Activated CD8-positive, alpha-beta memory T cell treated with anti-CD3 and anti-CD28 coated beads, Interleukin-2, amount 50 U/mL, for 24 hours (primary cell): Measurements from ENCODE around the gene SLC12A8.
A peak's percentile ranks its signal among the peaks of the same experiment; 100 is the strongest.

Source experiments
- DNase-seq: peaks from one replicate; pipeline ENCODE4 v3.0.0-alpha.2; 2020; ENCODE audit errors: extremely low read depth

Gene SLC12A8

GRCh38 chr3:125054449-125055329 is 157.9 kb downstream of the SLC12A8 start:
- no peak for DNase-seq

GRCh38 chr3:125054062-125054448 is 158.5 kb downstream of the SLC12A8 start:
- no peak for DNase-seq

GRCh38 chr3:125053304-125053699 is 159.2 kb downstream of the SLC12A8 start:
- no peak for DNase-seq

- no peak for DNase-seq
Observed at GRCh38 chr3:125052624-125053303, 159.8 kb downstream of the SLC12A8 start.

GRCh38 chr3:125051715-125052581 is 160.6 kb downstream of the SLC12A8 start:
- DNase-seq, result peak; percentile 20

- no peak for DNase-seq
Observed at GRCh38 chr3:125051205-125051604, 161.3 kb downstream of the SLC12A8 start.

- no peak for DNase-seq
Observed at GRCh38 chr3:125050488-125051090, 162.0 kb downstream of the SLC12A8 start.

GRCh38 chr3:125048282-125048681 is 164.3 kb downstream of the SLC12A8 start:
- DNase-seq, result no peak

GRCh38 chr3:125045965-125046364 is 166.6 kb downstream of the SLC12A8 start:
- DNase-seq, result no peak

- DNase-seq, result no peak
Observed at GRCh38 chr3:125045194-125045593, 167.4 kb downstream of the SLC12A8 start.

- no peak for DNase-seq
Observed at GRCh38 chr3:125043599-125044151, 168.9 kb downstream of the SLC12A8 start.

GRCh38 chr3:125042725-125043406 is 169.7 kb downstream of the SLC12A8 start:
- no peak for DNase-seq

GRCh38 chr3:125039131-125040100 is 173.1 kb downstream of the SLC12A8 start:
- no peak for DNase-seq

GRCh38 chr3:125037498-125038150 is 174.9 kb downstream of the SLC12A8 start:
- DNase-seq, result no peak

GRCh38 chr3:125035217-125035616 is 177.3 kb downstream of the SLC12A8 start:
- DNase-seq, result no peak

- no peak for DNase-seq
Observed at GRCh38 chr3:125033616-125034015, 178.9 kb downstream of the SLC12A8 start.

GRCh38 chr3:125033135-125033534 is 179.4 kb downstream of the SLC12A8 start:
- no peak for DNase-seq

GRCh38 chr3:125032683-125033082 is 179.9 kb downstream of the SLC12A8 start:
- no peak for DNase-seq
